Mesenchymal stem cell (in vitro differentiated cells and primary cell): Measurements from ENCODE around the gene MTUS2.

Experiments
- DNase-seq: peaks from one replicate; pipeline ENCODE4 v3.0.0-alpha.2; 2013
- H2AFZ ChIP-seq: one replicate; pipeline ENCODE4 v1.6.1; 2013; ENCODE audit warnings: low read depth, mild to moderate bottlenecking, control low read depth, inconsistent platforms, low read length, moderate library complexity
- H2AK5ac ChIP-seq: 2 replicates; pipeline ENCODE4 v1.6.1; 2013; ENCODE audit warnings: low read length, moderate library complexity, mild to moderate bottlenecking, inconsistent platforms; ENCODE audit not compliant: severe bottlenecking
- H2BK120ac ChIP-seq: one replicate; pipeline ENCODE4 v1.6.1; 2013; ENCODE audit warnings: low read depth, mild to moderate bottlenecking, inconsistent platforms, low read length, moderate library complexity
- H2BK12ac ChIP-seq, 2 experiments: one replicate each; pipeline ENCODE4 v1.6.1; 2013; ENCODE audit warnings: inconsistent platforms in 2 of 2, low read length in 2 of 2, mild to moderate bottlenecking in 2 of 2, moderate library complexity in 2 of 2, control low read depth in 1 of 2
- H2BK15ac ChIP-seq: one replicate; pipeline ENCODE4 v1.6.1; 2013; ENCODE audit warnings: mild to moderate bottlenecking, low read depth, inconsistent platforms; ENCODE audit not compliant: poor library complexity, severe bottlenecking
- H2BK5ac ChIP-seq: 2 replicates; pipeline ENCODE4 v1.6.1; 2013; ENCODE audit warnings: low read depth, mild to moderate bottlenecking, low read length, control low read depth, inconsistent platforms; ENCODE audit not compliant: poor library complexity, severe bottlenecking
- H3K14ac ChIP-seq, 2 experiments: one replicate each; pipeline ENCODE4 v1.6.1; 2013; ENCODE audit warnings: inconsistent platforms in 2 of 2, low read length in 2 of 2, control low read depth in 1 of 2, mild to moderate bottlenecking in 1 of 2, moderate library complexity in 1 of 2
- H3K18ac ChIP-seq, 2 experiments: one replicate each; pipeline ENCODE4 v1.6.1; 2013; ENCODE audit warnings: inconsistent platforms in 2 of 2, low read length in 2 of 2, control low read depth in 1 of 2, low read depth in 1 of 2, mild to moderate bottlenecking in 1 of 2
- H3K23ac ChIP-seq, 2 experiments: one replicate each; pipeline ENCODE4 v1.6.1; 2013; ENCODE audit warnings: inconsistent platforms in 2 of 2, low read length in 2 of 2, mild to moderate bottlenecking in 2 of 2, moderate library complexity in 2 of 2, control low read depth in 1 of 2
- H3K27ac ChIP-seq: 2 replicates; pipeline ENCODE4 v1.5.1; 2013; ENCODE audit warnings: mild to moderate bottlenecking, moderate library complexity, low read length, control low read depth, inconsistent platforms; ENCODE audit not compliant: poor library complexity, severe bottlenecking
- H3K27me3 ChIP-seq, 2 experiments: 2 replicates each; pipeline versions ENCODE4 v1.6.1 to v1.7.0; 2013; ENCODE audit warnings: low read length in 2 of 2, mild to moderate bottlenecking in 2 of 2, moderate library complexity in 2 of 2, control low read depth in 1 of 2, inconsistent platforms in 1 of 2; ENCODE audit not compliant: control insufficient read depth in 1 of 2, insufficient read depth in 1 of 2
- H3K36me3 ChIP-seq, 2 experiments: 2 replicates each; pipeline versions ENCODE4 v1.6.1 to v1.7.0; 2013; ENCODE audit warnings: low read length in 2 of 2, control low read depth in 1 of 2, inconsistent platforms in 1 of 2, low read depth in 1 of 2, mild to moderate bottlenecking in 1 of 2; ENCODE audit not compliant: insufficient read depth in 2 of 2, control insufficient read depth in 1 of 2
- H3K4ac ChIP-seq, 2 experiments: one replicate each; pipeline ENCODE4 v1.6.1; 2013; ENCODE audit warnings: inconsistent platforms in 2 of 2, low read length in 2 of 2, mild to moderate bottlenecking in 2 of 2, moderate library complexity in 2 of 2, control low read depth in 1 of 2, low read depth in 1 of 2
- H3K4me1 ChIP-seq: 2 replicates; pipeline ENCODE4 v1.6.1; 2013; ENCODE audit warnings: low read depth, low read length, control low read depth; ENCODE audit not compliant: control insufficient read depth, insufficient read depth
- H3K4me2 ChIP-seq: 2 replicates; pipeline ENCODE4 v1.6.1; 2013; ENCODE audit warnings: low read length, mild to moderate bottlenecking, inconsistent platforms; ENCODE audit not compliant: poor library complexity, severe bottlenecking
- H3K4me3 ChIP-seq, 2 experiments: 2 replicates each; pipeline versions ENCODE4 v1.5.1 to v1.7.0; 2013; ENCODE audit warnings: low read length in 2 of 2, mild to moderate bottlenecking in 2 of 2, control low read depth in 1 of 2, low read depth in 1 of 2; ENCODE audit not compliant: insufficient read depth in 1 of 2
- H3K79me1 ChIP-seq: replicated peaks from 2 replicates; pipeline ENCODE4 v1.6.1; 2013; ENCODE audit warnings: mild to moderate bottlenecking, control low read depth, low read length, inconsistent platforms; ENCODE audit not compliant: poor library complexity, severe bottlenecking
- H3K9ac ChIP-seq: 2 replicates; pipeline ENCODE4 v1.7.0; 2013; ENCODE audit warnings: mild to moderate bottlenecking, low read length, moderate library complexity
- H3K9me3 ChIP-seq: 2 replicates; pipeline ENCODE4 v1.7.0; 2013; ENCODE audit warnings: mild to moderate bottlenecking, low read length; ENCODE audit not compliant: control insufficient read depth
- H4K8ac ChIP-seq: one replicate; pipeline ENCODE4 v1.6.1; 2013; ENCODE audit warnings: inconsistent platforms, mild to moderate bottlenecking, low read length, moderate library complexity
- H4K91ac ChIP-seq: one replicate; pipeline ENCODE4 v1.6.1; 2013; ENCODE audit warnings: mild to moderate bottlenecking, low read length, inconsistent platforms
- WGBS: methylation state at CpG from one replicate; pipeline ENCODE4 v1.1.7; 2013; ENCODE audit warnings: mixed read lengths; 5-methylcytosine and 5-hydroxymethylcytosine counted together

The MTUS2 gene

DNA sequence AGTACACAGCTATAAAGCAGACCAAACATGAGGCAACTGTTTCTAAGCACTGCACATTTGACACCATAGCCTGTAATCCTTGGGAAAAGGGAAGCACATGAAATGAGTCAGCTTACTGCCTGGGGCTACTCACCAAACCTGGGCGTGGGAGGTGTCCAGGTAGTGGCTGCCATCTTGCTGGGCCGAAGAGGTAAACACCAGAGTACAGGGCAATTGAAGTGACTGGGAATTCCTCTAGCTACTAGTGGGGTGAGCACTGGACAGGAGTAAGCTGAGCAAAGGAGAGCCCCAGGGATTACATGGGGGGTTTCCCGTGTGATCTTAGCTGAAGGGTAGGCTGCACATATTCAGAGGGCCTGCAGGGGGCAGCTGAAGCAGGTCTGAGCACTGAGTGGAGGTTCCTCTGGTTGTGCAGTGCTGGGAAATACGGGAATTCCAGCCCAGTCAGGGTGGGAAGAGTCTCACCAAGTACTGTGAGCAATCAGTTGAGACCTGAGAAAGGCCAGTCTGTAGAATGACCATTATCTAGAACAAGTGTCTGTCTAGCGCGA lies 634.9 kb downstream of the MTUS2 start:
- Histone ChIP-seq H2AK5ac (no peak overlapping the region), H3K36me3 (no peaks in the 10 kb centered on the region), H4K8ac (no peak overlapping the region), H3K27me3 (peaks cover 0 to under 1% of the 10 kb centered on the region in 2 experiments), H3K9ac (no peak overlapping the region), H3K79me1 (no peaks in the 10 kb centered on the region), H2AFZ (no peak overlapping the region), H2BK120ac (no peak overlapping the region), H2BK5ac (no peak overlapping the region), H3K4me3 (no peak overlapping the region), H2BK15ac (no peak overlapping the region), H4K91ac (no peak overlapping the region), H3K9me3 (no peaks in the 10 kb centered on the region), H3K18ac (no peak overlapping the region), H3K4me2 (no peak overlapping the region), H2BK12ac (no peak overlapping the region), H3K4ac (no peak overlapping the region), H3K4me1 (peaks cover 2% of the 10 kb centered on the region), H3K14ac (no peak overlapping the region), H3K23ac (no peak overlapping the region), H3K27ac (no peak overlapping the region)
- peak; percentile 28 for DNase-seq
- WGBS = 81% methylated on average over 6 of the region's 6 CpGs

DNA sequence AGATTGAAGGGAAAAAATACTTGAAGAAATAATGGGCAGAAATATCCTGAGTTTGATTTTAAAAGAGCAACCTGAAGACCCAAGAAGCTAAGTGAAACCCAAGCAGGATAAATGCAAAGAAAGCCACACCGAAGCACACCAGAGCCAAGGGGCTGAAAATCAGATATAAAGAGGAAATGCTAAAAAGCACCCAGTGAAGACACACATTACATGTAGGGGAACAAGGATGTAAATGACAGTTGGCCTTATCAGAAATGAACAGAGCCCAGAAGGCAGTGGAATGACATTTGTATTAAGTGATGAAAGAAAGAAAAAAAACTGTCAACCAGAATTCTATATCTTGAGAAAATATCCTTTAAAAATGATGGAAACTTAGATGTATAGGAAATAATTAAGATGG lies 636.3 kb downstream of the MTUS2 start:
- H3K4me3 ChIP-seq = no peak overlapping the region
- no peak overlapping the region for H2BK12ac ChIP-seq
- no peak overlapping the region for H3K23ac ChIP-seq
- H2BK120ac ChIP-seq = no peak overlapping the region
- H4K91ac ChIP-seq = no peak overlapping the region
- H3K79me1 ChIP-seq = no peaks in the 10 kb centered on the region
- H3K4me2 ChIP-seq = no peak overlapping the region
- 100% methylated on average over 1 of the region's 1 CpG for WGBS
- no peak overlapping the region for H3K4ac ChIP-seq
- H2BK5ac ChIP-seq = no peak overlapping the region
- no peaks in the 10 kb centered on the region for H3K36me3 ChIP-seq
- no peak overlapping the region for H2AFZ ChIP-seq
- no peak overlapping the region for H3K14ac ChIP-seq
- no peak overlapping the region for H2BK15ac ChIP-seq
- H3K9me3 ChIP-seq = no peaks in the 10 kb centered on the region
- no peak for DNase-seq
- no peak overlapping the region for H2AK5ac ChIP-seq
- no peak overlapping the region for H3K9ac ChIP-seq
- H3K18ac ChIP-seq = no peak overlapping the region
- no peaks in the 10 kb centered on the region for H3K27me3 ChIP-seq
- H4K8ac ChIP-seq = no peak overlapping the region
- H3K4me1 ChIP-seq = peaks cover 2% of the 10 kb centered on the region
- H3K27ac ChIP-seq = no peak overlapping the region

DNA sequence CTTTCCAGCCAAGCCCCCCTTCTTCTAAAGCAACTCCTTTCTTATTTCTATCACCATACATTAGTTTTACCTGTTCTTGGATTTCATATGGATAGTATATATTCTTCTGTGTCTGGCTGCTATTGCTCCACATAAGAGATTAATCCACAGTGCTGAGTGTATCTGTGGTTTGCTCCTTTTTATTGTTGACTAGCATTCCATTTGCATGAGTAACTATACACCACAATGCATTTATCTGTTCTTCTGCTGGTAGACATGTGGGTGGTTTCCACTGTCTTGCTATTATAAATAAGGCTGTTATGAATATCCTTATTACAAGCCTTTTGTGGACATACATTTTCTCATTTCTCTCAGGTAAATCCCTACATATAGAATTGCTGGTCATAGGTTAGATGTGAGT lies 637.2 kb downstream of the MTUS2 start:
- Histone ChIP-seq H4K8ac (no peak overlapping the region), H3K27me3 (peaks cover under 1 to 1% of the 10 kb centered on the region in 2 experiments), H3K4me1 (peaks cover 2% of the 10 kb centered on the region), H3K36me3 (no peaks in the 10 kb centered on the region), H3K23ac (no peak overlapping the region), H3K14ac (no peak overlapping the region), H3K9ac (no peak overlapping the region), H2BK15ac (no peak overlapping the region), H3K4me3 (no peak overlapping the region), H3K27ac (peak overlapping the region; percentile 12), H3K79me1 (no peaks in the 10 kb centered on the region), H3K4ac (no peak overlapping the region), H2BK12ac (no peak overlapping the region), H2BK120ac (no peak overlapping the region), H2BK5ac (no peak overlapping the region), H3K18ac (no peak overlapping the region), H4K91ac (no peak overlapping the region), H3K9me3 (no peaks in the 10 kb centered on the region), H3K4me2 (no peak overlapping the region), H2AK5ac (no peak overlapping the region), H2AFZ (no peak overlapping the region)
- peak; percentile 74 for DNase-seq

DNA sequence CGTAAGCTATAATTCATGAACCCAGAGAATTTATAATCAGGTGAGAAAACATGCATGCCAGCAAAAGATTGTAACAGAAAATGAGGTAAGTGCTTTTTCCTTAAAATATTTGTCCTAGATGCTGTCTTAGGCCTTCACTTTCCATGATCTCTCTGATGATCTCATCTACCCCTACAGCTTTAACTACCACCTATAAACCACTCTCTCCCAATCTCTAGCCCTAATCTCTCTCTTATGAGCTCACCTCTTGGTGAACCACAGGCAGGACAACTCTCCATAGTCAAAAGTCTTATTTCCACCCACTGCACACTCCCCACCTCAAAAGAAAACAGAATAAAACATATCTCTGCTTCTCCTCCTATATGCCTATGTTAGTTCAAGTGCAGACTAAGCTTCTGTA lies 638.3 kb downstream of the MTUS2 start:
- no peak overlapping the region for H4K8ac ChIP-seq
- no peak overlapping the region for H2BK12ac ChIP-seq
- H3K9me3 ChIP-seq = no peaks in the 10 kb centered on the region
- no peak overlapping the region for H3K14ac ChIP-seq
- no peak overlapping the region for H3K4me2 ChIP-seq
- no peak overlapping the region for H3K18ac ChIP-seq
- no peaks in the 10 kb centered on the region for H3K79me1 ChIP-seq
- WGBS = 100% methylated on average over 1 of the region's 1 CpG
- H3K36me3 ChIP-seq = no peaks in the 10 kb centered on the region
- no peak overlapping the region for H3K23ac ChIP-seq
- H3K27me3 ChIP-seq = peaks cover 12% of the 10 kb centered on the region in 2 experiments
- no peak overlapping the region for H2BK120ac ChIP-seq
- H3K4me3 ChIP-seq = no peak overlapping the region
- no peak overlapping the region for H3K9ac ChIP-seq
- H2AK5ac ChIP-seq = no peak overlapping the region
- no peak overlapping the region for H4K91ac ChIP-seq
- peaks cover 2% of the 10 kb centered on the region for H3K4me1 ChIP-seq
- no peak overlapping the region for H3K4ac ChIP-seq
- no peak overlapping the region for H2BK5ac ChIP-seq
- H2AFZ ChIP-seq = no peak overlapping the region
- no peak overlapping the region for H3K27ac ChIP-seq
- DNase-seq = no peak
- H2BK15ac ChIP-seq = no peak overlapping the region
